ENCODE measurements around the gene TNXB.

GRCh38 chr6:32056254-32056653 lies 52.9 kb downstream of the TNXB start:
- no peak for TF ChIP-seq POLR2A (IDR thresholded peaks at IDR 0.05; ENCODE audit: low read depth, low read length)
- no peak for TF ChIP-seq TAF1 (IDR thresholded peaks at IDR 0.05; ENCODE audit: low read depth, low read length)
- TF ChIP-seq POLR2AphosphoS5 (IDR thresholded peaks at IDR 0.05; ENCODE audit: low read depth, low read length), result no peak
- no peak for TF ChIP-seq POU2F2 (IDR thresholded peaks at IDR 0.05; ENCODE audit: low read depth, low read length)

All from GM12891 (cell line).